Smooth muscle cell of the brain vasculature (primary cell): ENCODE measurements around the gene STK40.

ENCODE experiments used
- DNase-seq: peaks from one replicate; pipeline ENCODE4 v3.0.0-alpha.2; 2012; ENCODE audit warnings: low read depth, low spot score

The STK40 gene

GRCh38 chr1:36398370-36398977 is 12.8 kb upstream of the STK40 start:
- DNase-seq = no peak

- DNase-seq = peak; percentile 79
Measured at GRCh38 chr1:36397378-36398230, 11.9 kb upstream of the STK40 start, which contains the start of gene LSM10. LSM10 (minus strand) TSS chr1:36397908; CDS start chr1:36394129, 3,779 bp downstream.

DNA sequence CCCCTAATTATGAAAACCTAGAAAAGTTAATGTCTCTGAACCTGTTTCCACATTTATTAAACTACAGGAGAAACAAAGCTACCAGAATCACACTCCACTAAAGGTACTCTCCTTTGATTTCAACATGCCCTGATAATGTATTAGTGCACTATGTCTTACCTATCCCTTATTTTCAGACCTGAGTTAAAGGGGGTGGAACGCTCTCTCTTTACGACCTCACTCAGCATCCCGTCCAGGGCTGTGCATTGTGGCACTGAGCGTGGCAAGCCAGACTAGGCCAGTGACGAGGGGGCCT is 11.3 kb upstream of the STK40 start:
- DNase-seq = no peak

- no peak for DNase-seq
Measured at GRCh38 chr1:36396359-36396758, 10.6 kb upstream of the STK40 start.

DNA sequence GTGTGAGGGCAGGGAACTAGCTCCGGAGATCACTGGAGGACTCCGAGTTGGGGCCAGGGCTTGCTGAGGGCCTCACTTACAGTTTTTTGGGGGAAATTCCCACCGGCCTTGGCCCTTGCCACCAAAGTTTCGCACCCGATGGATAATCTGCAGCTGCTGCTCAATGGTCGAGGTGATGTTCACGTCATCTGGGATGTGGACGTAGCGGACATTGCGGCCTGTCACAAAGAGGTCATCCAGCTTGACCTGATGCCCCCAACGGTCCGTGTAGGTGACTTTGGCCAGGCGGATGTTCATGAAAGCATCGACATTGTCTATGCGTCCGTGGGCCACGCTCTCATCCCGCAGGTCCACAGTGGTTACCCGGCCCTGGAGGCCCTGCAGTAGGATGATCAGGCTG is 8.0 kb upstream of the STK40 start:
- no peak for DNase-seq

- DNase-seq = no peak
Measured at GRCh38 chr1:36392836-36393235, 7.1 kb upstream of the STK40 start.

- DNase-seq = no peak
Measured at GRCh38 chr1:36391271-36391670, 5.5 kb upstream of the STK40 start.

GRCh38 chr1:36390411-36390810 is 4.7 kb upstream of the STK40 start:
- no peak for DNase-seq

GRCh38 chr1:36389999-36390398 is 4.3 kb upstream of the STK40 start:
- no peak for DNase-seq

DNA sequence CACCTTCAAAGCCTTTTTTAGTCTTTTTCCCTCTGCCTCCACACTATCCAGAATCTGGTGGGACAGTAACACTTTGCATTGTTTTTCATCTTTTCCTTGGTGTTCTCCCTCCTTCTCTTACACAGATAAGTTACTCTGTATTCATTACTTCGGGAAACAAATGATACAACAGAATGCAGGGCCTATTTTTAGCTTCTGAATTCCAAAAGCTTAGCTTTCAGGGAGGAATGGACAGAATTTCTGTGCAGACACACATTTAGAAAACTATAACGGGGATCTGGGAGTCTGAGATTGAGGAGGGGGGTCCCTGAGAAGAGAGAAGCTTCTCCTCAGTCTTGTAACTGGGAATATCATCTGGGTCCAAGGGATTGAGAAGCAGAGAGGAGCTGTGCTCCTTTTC is 3.5 kb upstream of the STK40 start:
- DNase-seq = no peak

GRCh38 chr1:36387141-36387949 is 1.6 kb upstream of the STK40 start:
- no peak for DNase-seq

DNA sequence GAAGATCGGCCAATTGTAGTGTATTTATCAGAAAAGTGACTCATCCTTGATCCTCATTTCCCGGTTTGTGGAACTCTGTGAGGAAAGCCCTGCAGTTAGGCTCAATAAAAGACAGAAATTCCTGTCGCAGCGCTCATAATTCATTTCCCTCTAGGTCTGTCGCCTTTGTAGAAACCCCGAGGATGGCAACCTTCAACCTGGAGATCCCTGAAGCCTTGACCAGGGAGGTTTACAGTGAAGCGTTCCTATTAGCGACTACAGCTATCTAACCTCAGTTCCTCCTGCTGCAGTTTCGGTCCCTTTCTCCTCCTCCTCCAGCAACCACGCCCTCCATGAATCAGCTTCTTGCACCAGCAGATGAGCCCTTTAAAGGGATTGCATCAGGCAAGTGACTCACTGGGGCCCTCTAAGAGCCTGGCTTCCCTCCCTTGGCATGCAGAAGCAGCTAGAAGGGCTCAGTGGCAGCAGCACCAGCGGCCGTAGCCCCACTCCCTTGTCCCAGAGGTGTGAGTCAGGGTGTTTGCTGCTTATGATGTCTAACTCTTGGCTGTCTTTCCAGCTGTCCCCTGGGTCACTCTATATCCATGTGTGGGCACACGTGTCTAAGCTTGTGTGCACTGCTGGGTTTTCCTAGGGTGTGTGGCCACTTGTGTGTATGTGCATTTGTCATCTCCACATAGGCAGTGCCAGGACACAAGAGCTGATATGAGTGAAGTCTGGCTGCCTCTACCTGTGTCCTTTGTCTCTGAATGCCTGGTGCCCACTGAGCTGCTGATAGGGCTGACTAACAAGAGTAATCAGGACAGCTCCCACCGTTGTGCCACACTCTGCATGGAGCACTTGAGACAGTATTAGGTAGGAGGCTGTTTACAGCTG is 779 bp upstream of the STK40 start:
- peak; percentile 96 for DNase-seq

- no peak for DNase-seq
Measured at GRCh38 chr1:36384542-36385409, 948 bp downstream of the STK40 start.

DNA sequence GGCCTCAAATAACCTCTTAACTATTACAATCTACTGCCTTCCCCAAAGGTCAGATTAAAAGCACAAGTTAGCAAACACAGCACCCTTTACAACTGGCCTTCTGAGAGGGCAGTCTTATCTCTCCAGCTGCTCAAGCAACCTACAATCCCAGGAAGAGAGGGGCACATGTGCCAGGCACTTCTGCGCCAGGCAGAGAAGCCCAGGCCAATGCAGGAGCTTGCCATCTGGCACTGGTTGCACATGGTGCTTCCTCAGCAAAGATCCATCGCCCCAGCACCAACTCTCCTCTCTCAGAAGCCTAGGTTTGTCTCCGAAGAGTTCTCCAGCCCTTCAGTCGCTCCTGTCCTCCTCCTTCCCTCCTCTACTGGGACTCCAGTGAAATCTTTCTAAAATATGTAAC is 2.5 kb downstream of the STK40 start:
- DNase-seq = no peak

GRCh38 chr1:36382669-36383068 is 3.1 kb downstream of the STK40 start:
- no peak for DNase-seq

GRCh38 chr1:36382231-36382630 is 3.5 kb downstream of the STK40 start:
- no peak for DNase-seq

DNA sequence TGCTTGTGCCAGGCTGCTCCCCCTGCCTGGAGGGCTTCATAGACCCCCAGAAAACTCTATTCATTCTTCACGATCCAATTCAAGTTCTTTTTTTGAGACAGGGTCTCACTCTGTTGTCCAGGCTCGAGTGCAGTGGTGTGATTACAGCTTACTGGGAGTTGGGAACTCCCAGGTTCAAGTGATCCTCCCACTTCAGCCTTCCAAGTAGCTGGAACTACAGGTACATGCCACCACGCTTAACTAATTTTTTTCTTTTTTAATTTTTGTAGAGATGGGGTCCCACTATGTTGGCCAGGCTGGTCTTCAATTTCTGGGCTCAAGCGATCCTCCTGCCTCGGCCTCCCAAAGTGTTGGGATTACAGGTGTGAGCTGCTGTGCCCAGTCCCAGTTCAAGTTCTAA is 4.3 kb downstream of the STK40 start:
- DNase-seq = no peak

DNA sequence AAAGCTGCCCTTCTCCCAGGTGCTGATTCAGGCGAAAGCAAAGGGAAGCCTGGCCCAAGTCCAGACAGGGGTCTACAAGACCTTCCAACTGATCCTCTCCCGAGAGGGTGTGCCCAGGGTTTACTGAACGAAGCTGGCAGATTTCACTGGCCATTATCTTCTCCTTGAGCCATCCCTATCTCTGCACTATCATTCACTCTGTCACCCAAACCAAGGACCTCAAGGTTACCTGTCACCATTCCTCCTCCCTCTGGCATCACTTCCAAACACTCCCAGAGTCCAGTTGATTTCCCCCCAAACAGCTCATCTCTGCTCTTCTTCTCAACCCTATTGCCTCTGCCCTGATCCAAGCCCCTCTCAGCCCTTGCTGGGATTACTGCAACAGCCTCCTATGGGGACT is 4.9 kb downstream of the STK40 start:
- no peak for DNase-seq

- no peak for DNase-seq
Measured at GRCh38 chr1:36380143-36380619, 5.5 kb downstream of the STK40 start.

- DNase-seq = no peak
Measured at GRCh38 chr1:36377791-36378492, 7.8 kb downstream of the STK40 start.
